ENCODE measurements around the gene TBXAS1. TPM values are rescaled to one million over a fixed set of nuclear protein-coding genes. Genes with fewer than 3 reads are reported as not detected.

TBXAS1 gene
- polyA plus RNA-seq, 1 donor from 2014 or later, result 0.93 TPM

DNA sequence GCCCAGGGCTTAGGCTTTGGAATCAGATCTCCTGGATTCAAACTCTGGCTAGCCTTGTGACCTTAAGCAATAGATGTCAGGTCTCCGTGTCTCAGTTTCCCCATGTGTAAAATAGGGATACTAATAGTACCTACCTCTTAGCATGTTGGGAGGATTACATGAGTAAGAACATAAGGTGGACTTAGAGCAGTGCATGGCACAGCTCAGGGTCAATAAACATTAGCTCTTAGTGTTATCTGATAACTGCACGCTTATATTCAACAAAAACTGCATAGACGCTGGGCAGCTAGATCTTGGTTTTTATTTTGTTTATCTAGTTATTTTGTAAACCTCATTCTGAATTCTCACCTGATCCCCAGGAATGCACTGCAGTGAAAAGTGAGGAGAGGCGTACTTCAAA is 17.2 kb downstream of the TBXAS1 start:
- no peak overlapping the region for H2AFZ ChIP-seq (ENCODE audit: low read depth, low read length)
- H3K4me2 ChIP-seq (ENCODE audit: low read length), result no peak overlapping the region
- no peaks in the 10 kb centered on the region for H3F3A ChIP-seq (ENCODE audit: insufficient read depth, low read length, poor library complexity, severe bottlenecking)
- no peaks in the 10 kb centered on the region for H4K20me1 ChIP-seq (ENCODE audit: insufficient read depth)
- no peaks in the 10 kb centered on the region for H3K9me3 ChIP-seq (ENCODE audit: low read length)
- H3K27me3 ChIP-seq (ENCODE audit: insufficient read depth, low read depth, low read length), result no peaks in the 10 kb centered on the region
- TF ChIP-seq REST (IDR thresholded peaks at IDR 0.05; ENCODE audit: borderline replicate concordance), result no peak
- TF ChIP-seq POLR2AphosphoS5 (IDR thresholded peaks at IDR 0.05), result no peak
- no peaks in the 10 kb centered on the region for H3K79me2 ChIP-seq (replicated peaks; ENCODE audit: insufficient read depth, low read length)
- H3K9me2 ChIP-seq (ENCODE audit: insufficient read depth, low read length), result no peaks in the 10 kb centered on the region
- H3K4me3 ChIP-seq (ENCODE audit: low read length), result no peak overlapping the region
- no peaks in the 10 kb centered on the region for H3K36me3 ChIP-seq (ENCODE audit: insufficient read depth, low read length)
- no peak overlapping the region for H3K9ac ChIP-seq (ENCODE audit: low read length)
- H3K27ac ChIP-seq (ENCODE audit: low read length), result no peak overlapping the region

DNA sequence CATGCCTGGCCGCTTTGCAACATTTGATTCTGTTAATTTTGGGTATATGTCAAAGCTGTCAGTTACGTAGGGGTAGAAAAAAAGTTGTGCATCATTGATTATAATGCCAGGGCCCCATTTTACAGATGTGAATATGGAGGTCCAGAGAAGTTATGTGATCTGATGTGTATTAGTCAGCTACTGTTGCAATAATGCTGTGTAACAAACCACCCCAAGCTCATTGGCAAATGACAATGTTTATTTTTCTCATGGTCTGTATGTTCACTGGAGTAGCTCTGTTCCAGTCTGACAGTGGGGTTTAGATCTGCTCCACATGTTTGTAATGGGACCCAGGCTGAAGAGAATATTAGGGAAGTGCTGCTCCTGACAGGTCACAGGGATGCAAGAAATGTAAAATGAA is 19.2 kb downstream of the TBXAS1 start:
- Histone ChIP-seq H3K9ac (ENCODE audit: low read length) (no peak overlapping the region), H2AFZ (ENCODE audit: low read depth, low read length) (no peak overlapping the region), H3K9me3 (ENCODE audit: low read length) (no peaks in the 10 kb centered on the region), H3K36me3 (ENCODE audit: insufficient read depth, low read length) (no peaks in the 10 kb centered on the region), H3K4me3 (ENCODE audit: low read length) (no peak overlapping the region), H4K20me1 (ENCODE audit: insufficient read depth) (no peaks in the 10 kb centered on the region), H3K27me3 (ENCODE audit: insufficient read depth, low read depth, low read length) (no peaks in the 10 kb centered on the region), H3K27ac (ENCODE audit: low read length) (no peak overlapping the region), H3K9me2 (ENCODE audit: insufficient read depth, low read length) (no peaks in the 10 kb centered on the region), H3K79me2 (replicated peaks; ENCODE audit: insufficient read depth, low read length) (no peaks in the 10 kb centered on the region), H3K4me2 (ENCODE audit: low read length) (no peak overlapping the region), H3F3A (ENCODE audit: insufficient read depth, low read length, poor library complexity, severe bottlenecking) (no peaks in the 10 kb centered on the region)
- no peak for TF ChIP-seq TAF1 (IDR thresholded peaks at IDR 0.05; ENCODE audit: low read depth)
- no peak for TF ChIP-seq EZH2 (IDR thresholded peaks at IDR 0.05; ENCODE audit: borderline replicate concordance, insufficient read depth, low read length, poor library complexity, severe bottlenecking)
- no peak for TF ChIP-seq CTCF (IDR thresholded peaks at IDR 0.05; ENCODE audit: poor library complexity, severe bottlenecking)
- no peak for TF ChIP-seq MXI1 (conservative IDR thresholded peaks at IDR 0.05; ENCODE audit: poor library complexity, severe bottlenecking)
- TF ChIP-seq REST (IDR thresholded peaks at IDR 0.05; ENCODE audit: borderline replicate concordance), result no peak
- TF ChIP-seq SMC3 (conservative IDR thresholded peaks at IDR 0.05; ENCODE audit: poor library complexity), result no peak
- no peak for TF ChIP-seq RAD21 (conservative IDR thresholded peaks at IDR 0.05)
- TF ChIP-seq EP300 (conservative IDR thresholded peaks at IDR 0.05; ENCODE audit: poor library complexity, severe bottlenecking), result no peak
- TF ChIP-seq POLR2AphosphoS5 (IDR thresholded peaks at IDR 0.05), result no peak

All from neural cell (in vitro differentiated cells).